NOMO-1 (cell line): ENCODE data around the gene FOXB2.
"Not testable (repeated sequence)": the region's sequence is repeated elsewhere in the genome, so short reads cannot be mapped to it uniquely, and the experiment has no call there.

Source experiments
- DNase-seq, 2 experiments: peaks; one replicate each; lab custom pipeline; 2025; ENCODE audit not compliant: unreplicated experiment in 2 of 2; lab: John Stamatoyannopoulos, UW

The FOXB2 gene

GRCh38 chr9:77019236-77019925 is at the start of gene FOXB2:
FOXB2 (plus strand) TSS chr9:77019655; CDS start chr9:77019655, 0 bp downstream.
- DNase-seq = no peak

GRCh38 chr9:76969716-76970115 is 49.7 kb upstream of the FOXB2 start:
- no peak for DNase-seq

DNA sequence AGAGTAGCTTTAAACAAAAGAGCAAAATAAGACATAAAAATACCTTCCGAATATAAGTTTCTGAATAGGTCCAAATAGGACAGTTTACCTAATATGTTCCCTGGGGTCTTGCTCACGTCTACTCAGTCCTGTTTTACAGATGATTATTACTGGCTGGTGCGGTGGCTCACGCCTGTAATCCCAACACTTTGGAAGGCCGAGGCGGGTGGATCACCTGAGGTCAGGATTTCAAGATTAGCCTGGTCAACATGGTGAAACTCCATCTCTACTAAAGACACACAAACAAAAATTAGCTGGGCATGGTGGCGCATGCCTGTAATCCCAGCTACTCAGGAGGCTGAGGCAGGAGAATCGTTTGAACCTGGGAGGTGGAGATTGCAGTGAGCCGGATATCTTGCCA is 40.6 kb upstream of the FOXB2 start:
- DNase-seq = not testable (repeated sequence)

DNA sequence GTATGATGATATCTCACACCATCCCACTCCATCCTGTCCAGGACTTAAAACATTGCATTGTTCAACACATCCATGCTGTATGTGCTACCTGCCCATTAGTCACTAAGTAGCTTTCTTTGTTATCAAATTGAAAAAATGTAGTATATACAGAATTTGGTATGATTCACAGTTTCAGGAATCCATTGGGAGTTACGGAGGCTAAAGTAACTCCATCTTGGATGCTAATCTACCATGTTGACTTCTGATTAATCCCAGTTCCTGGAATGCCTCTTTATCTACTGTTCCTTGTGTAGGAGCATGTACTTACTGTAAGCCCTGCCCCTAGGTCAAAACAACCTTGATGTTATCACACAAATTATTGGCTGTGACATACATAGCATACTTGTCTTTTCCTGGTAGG is 38.9 kb upstream of the FOXB2 start:
- no peak for DNase-seq

DNA sequence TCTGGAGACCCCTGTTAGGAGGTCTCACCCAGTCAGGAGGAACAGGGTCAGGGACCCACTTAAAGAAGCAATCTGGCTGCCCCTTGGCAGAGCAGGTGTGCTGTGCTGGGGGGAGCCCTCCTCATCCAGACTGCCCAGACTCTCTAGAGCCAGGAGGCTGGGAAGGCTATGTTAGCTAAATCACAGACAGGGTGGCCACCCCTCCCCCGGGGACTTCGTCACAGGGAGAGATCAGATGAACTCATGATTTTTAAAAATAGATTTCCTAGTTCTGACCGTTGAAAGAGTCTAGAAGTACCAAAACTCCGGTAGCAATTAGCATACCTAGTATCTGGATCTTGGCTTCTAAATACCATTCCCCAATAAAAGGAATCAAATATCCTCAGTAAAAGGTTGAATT is 35.0 kb upstream of the FOXB2 start:
- no peak for DNase-seq

GRCh38 chr9:76985581-76985980 is 33.9 kb upstream of the FOXB2 start:
- no peak for DNase-seq

- DNase-seq = peak in 1 of 2 experiments; percentile 4
Observed at GRCh38 chr9:76987594-76988200, 31.8 kb upstream of the FOXB2 start.

DNA sequence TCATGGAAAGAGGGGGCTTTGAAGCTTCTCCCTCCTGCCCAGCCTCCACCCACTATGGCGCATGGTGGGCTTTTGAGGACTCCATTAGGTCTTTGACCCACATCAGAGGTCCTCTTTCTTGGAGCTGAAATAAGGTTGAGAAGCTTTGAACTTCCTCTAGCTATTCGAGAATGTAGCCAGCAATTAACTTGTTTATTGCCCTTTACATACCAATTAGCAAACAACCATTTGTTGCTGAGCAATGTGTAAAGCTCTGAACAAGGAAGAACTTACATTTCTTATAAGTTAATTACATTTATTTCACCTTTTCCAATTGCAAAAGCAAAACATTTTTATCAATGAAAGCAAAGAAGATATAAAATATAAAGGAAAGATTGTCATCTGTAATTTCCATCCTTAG is 30.5 kb upstream of the FOXB2 start:
- DNase-seq = no peak

- no peak for DNase-seq
Observed at GRCh38 chr9:76989501-76989900, 30.0 kb upstream of the FOXB2 start.

DNA sequence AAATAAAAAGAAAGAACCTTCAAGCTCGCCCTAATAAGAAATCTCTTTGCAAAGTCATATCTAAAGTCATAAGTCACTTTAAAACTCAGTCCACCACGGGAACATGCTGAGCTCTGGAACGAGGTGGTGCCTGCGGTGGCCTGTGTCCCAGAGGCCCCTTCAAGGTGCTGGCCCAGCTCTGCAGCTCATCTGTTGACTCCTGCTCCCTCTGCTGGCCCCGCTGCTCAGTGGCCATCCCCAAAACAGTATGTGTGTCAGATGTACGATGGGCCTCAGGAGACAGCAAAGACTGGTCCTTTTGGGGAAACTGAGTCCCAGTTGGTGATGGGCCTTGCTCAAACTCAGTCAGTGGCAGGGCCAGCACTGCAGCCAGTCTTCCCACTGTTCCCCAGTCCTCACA is 22.8 kb upstream of the FOXB2 start:
- DNase-seq = no peak

- no peak for DNase-seq
Observed at GRCh38 chr9:76999261-76999660, 20.2 kb upstream of the FOXB2 start.

- no peak for DNase-seq
Observed at GRCh38 chr9:77000330-77000729, 19.1 kb upstream of the FOXB2 start.

DNA sequence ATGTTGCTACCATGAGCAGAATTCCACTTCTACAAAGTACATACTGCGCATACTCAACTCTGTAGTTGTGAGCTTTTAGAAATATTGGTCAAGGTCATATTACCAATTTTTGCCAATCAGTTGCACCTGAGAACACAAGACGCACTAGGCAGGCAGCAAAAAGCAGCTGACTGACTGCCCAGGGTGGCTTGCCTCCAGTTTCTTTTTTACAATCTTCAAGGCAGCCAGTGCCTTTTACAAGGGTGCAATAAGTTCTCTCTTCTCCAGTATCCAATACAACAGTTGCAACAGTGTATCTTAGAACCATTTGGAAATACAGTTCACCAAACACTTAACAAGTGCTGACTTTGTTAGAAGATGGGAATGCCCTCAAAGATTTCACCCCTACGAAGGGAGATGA is 16.1 kb upstream of the FOXB2 start:
- DNase-seq = no peak

DNA sequence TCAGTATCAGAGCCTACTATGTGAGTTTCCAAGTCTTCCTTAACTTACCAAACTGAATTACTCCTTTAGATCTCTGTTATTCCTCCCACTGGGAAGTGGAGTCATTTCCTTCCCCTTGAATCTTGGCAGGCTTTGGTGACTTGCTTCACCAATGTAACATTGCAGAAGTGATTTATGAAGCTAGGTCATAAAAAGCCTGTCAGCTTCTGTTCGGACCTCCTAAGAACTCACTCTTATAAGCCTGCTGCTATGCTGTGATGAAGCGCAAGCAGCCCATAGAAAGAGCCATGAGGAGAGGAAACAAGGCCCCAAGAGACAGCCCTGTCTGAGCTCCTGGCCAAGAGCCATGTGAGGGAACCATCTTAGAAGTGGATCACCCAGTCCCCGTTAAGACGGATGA is 14.2 kb upstream of the FOXB2 start:
- DNase-seq = no peak

GRCh38 chr9:77010527-77010926 is 8.9 kb upstream of the FOXB2 start:
- no peak for DNase-seq

DNA sequence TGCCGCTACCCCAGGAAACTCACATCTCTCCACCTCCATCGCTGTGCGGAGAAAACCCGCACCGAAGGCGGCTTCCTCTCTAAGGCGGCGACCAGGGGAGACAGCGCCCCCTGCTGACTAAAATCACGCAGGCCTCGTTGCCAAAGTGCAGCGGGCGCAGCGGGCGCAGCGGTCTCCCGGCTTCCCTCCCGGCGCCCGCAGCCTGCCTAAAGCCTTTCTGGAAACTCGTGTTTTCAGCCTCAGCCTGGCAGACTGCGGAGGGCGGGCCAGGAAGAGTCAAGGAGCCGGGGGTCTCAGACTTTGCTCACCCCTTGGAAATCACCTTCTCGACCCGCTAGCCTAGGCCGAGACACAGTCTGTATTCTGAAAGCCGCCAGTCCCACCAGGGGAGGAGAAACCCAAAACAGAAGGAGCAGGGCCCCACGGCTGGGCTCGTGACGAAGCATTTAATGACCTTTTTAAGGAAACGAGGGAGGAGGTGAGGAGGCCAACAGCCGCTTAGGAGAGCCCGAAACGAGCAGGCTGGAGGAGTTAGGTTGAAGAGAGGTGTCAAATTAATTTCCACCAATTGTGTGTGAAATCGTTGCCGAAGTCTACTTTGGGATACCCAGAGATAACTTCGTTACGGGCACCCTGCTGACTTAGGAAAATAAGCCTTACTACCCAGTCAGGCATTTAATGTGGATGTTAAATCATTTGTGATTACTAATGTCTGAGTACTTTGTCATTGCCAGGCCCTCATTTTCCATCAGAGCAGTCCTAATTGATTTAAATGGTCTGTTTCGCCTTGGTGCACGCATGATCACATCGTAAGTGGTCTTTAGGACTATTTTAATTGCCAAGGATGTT is 7.3 kb upstream of the FOXB2 start:
- peak in 1 of 2 experiments; percentile 2 for DNase-seq

GRCh38 chr9:77013206-77013931 is 6.1 kb upstream of the FOXB2 start:
- DNase-seq = no peak

DNA sequence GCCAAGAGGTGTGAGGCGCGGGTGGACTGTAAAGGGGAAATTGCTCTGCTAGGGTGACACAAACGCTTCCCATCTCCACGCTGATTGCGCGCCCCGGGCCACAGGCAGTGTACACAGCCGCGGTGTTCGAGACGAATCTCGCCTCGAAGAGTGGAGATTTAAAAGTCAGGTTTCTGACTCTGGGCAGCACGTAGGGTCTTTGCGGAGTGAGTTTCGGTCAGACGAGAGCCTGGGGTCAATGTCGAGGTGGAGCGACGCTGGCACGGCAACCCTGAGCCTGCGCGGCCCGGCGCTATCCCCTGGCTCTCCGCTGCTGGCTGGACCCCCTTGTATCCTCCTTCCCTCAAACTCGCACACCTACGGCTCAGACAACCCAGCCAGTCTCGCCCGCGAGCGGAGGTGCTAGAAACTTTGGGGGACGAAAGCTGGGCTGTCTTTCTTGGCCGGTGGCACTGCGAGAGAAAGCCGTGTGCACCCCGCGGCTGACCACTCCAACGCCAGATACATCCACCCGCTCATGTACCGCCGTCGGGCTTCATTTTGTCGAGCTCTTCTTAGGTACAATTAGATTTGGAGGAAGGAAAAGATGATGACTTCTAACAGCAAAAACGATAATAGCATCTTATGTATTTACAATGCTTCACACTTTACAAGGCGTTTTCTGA is 5.4 kb upstream of the FOXB2 start:
- no peak for DNase-seq

DNA sequence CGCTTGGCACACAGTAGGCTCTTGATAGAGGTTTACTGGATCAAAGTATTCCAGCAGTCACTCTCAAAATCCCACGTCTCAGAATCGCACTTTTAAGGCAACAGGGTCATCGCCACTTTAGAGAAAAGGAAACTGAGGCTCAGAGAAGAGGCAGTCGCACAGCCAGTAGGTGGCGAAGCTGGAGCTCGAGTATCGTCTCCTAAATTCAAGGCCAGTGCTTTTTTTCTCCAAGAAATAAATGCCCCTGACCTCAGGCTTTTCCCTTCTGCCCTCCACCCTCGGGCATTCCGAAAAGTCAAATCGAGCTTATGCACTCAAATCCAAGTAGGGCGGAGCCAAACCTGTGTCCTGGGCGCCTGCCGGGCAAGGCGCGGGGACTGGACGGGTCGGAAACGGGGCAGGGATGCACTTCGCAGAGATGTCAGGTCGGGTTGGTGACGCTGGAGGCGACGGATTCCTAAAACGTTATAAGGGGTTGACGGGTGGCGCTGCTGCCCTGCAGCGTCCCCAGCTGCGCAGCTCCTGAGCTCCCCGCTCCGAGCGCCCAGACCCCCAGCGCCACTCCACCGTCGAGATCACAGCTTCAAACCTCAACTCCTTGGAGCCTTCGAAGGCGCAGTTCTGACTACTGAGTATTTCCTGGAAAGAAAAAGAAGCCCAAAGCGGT is 4.7 kb upstream of the FOXB2 start:
- no peak for DNase-seq
